ENCODE data around the gene TPSG1. TPM values are rescaled to one million over a fixed set of nuclear protein-coding genes. Genes with fewer than 3 reads are reported as not detected.
A peak's percentile ranks its signal among the peaks of the same experiment; 100 is the strongest.
"Not testable (repeated sequence)": the region's sequence is repeated elsewhere in the genome, so short reads cannot be mapped to it uniquely, and the experiment has no call there.

TPSG1 gene
- total RNA-seq, 2 experiments from 2014 or later = not detected

DNA sequence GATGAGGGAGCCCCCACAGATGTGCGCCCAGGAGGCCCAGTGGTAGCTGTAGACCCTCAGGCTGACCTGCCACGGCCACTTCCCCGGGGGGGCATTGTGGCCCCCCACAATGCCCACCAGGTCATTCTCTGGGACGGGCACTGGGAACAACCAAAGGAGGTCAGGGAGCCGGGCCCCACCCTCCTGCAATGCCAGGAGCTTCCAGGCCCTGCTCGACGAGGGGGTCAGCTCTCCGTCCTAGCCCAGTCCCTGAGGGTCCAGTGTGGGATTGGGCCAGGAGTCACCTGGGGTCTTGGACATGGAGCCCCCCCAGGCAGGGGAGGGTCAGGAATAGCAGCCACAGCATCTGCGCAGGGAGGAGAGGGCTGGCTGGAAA is 37.8 kb upstream of the TPSG1 start:
- ChIA-PET CTCF (no interaction called here), POLR2A (no interaction called here)
- intact Hi-C loops (cut with DNase I, micrococcal nuclease) = no loop called here
- no peaks in the 10 kb centered on the region for H3K36me3 Mint-ChIP-seq (ENCODE audit: low read depth)
- DNase-seq = no peak
- ATAC-seq = no peak
- no peak overlapping the region for H3K4me3 Mint-ChIP-seq
- H3K27ac Mint-ChIP-seq = no peak overlapping the region
- H3K4me1 Mint-ChIP-seq = peaks cover 5% of the 10 kb centered on the region
- peaks cover 16% of the 10 kb centered on the region for H3K27me3 Mint-ChIP-seq
- peaks cover 8% of the 10 kb centered on the region for H3K9me3 Mint-ChIP-seq (ENCODE audit: low read depth)

DNA sequence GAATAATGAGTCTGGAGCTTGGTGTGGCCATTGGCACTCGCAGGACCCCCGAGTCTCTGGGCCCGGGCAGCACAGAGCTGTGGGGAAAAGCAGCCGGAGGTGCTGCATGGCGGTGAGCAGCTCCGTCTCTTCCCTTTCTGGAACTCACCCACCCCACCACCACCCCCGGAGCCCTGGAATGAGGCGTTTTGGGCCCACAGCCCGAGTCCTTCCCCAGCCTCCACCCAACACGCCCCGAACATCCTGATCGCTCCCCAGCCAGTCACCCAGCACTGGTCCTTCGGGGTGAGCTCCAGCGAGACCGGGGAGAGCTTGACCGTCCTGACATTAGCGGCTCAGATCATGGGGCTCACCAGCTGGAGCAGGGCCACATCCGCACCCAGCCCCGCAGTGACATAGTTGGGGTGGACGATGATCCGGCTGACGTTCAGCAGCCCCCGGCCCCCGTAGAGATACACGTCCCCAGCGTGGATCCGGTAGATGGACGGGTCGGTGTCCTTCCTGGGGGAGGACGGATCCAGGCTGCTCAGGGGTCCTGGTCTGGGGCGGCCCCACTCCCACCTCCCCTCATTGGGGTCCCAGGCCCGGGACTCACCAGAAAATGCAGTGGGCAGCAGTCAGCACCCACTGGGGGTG is 37.3 kb upstream of the TPSG1 start:
- DNase-seq = no peak
- Mint-ChIP-seq H3K9me3 (ENCODE audit: low read depth) (peaks cover 8% of the 10 kb centered on the region), H3K4me3 (no peak overlapping the region), H3K4me1 (peaks cover 5% of the 10 kb centered on the region), H3K27me3 (peaks cover 16% of the 10 kb centered on the region), H3K36me3 (ENCODE audit: low read depth) (no peaks in the 10 kb centered on the region), H3K27ac (no peak overlapping the region)
- POLR2A ChIA-PET = no interaction called here
- CTCF ChIA-PET = no interaction called here
- ATAC-seq = no peak
- intact Hi-C loops (cut with DNase I, micrococcal nuclease) = no loop called here

GRCh38 chr16:1261131-1261892 is 36.2 kb upstream of the TPSG1 start:
- CTCF ChIA-PET = no interaction called here
- Mint-ChIP-seq H3K4me1 (peaks cover 5% of the 10 kb centered on the region), H3K9me3 (ENCODE audit: low read depth) (peaks cover 8% of the 10 kb centered on the region), H3K4me3 (no peak overlapping the region), H3K36me3 (ENCODE audit: low read depth) (no peaks in the 10 kb centered on the region), H3K27me3 (peaks cover 19% of the 10 kb centered on the region), H3K27ac (no peak overlapping the region)
- DNase-seq (peak; percentile 42), ATAC-seq (peak; percentile 51)
- POLR2A ChIA-PET = no interaction called here
- intact Hi-C loops (cut with DNase I, micrococcal nuclease) = no loop called here

- H3K4me3 Mint-ChIP-seq = no peak overlapping the region
- POLR2A ChIA-PET = no interaction called here
- intact Hi-C loops (cut with DNase I, micrococcal nuclease) = no loop called here
- peaks cover 8% of the 10 kb centered on the region for H3K9me3 Mint-ChIP-seq (ENCODE audit: low read depth)
- H3K36me3 Mint-ChIP-seq (ENCODE audit: low read depth) = no peaks in the 10 kb centered on the region
- CTCF ChIA-PET = no interaction called here
- peaks cover 19% of the 10 kb centered on the region for H3K27me3 Mint-ChIP-seq
- no peak for ATAC-seq
- H3K27ac Mint-ChIP-seq = no peak overlapping the region
- H3K4me1 Mint-ChIP-seq = peaks cover 5% of the 10 kb centered on the region
- no peak for DNase-seq
These were observed 35.1 kb upstream of the TPSG1 start for GRCh38 chr16:1260101-1260680.

- no peaks in the 10 kb centered on the region for H3K36me3 Mint-ChIP-seq (ENCODE audit: low read depth)
- no peak overlapping the region for H3K27ac Mint-ChIP-seq
These were observed 34.6 kb upstream of the TPSG1 start for GRCh38 chr16:1259760-1260068.

DNA sequence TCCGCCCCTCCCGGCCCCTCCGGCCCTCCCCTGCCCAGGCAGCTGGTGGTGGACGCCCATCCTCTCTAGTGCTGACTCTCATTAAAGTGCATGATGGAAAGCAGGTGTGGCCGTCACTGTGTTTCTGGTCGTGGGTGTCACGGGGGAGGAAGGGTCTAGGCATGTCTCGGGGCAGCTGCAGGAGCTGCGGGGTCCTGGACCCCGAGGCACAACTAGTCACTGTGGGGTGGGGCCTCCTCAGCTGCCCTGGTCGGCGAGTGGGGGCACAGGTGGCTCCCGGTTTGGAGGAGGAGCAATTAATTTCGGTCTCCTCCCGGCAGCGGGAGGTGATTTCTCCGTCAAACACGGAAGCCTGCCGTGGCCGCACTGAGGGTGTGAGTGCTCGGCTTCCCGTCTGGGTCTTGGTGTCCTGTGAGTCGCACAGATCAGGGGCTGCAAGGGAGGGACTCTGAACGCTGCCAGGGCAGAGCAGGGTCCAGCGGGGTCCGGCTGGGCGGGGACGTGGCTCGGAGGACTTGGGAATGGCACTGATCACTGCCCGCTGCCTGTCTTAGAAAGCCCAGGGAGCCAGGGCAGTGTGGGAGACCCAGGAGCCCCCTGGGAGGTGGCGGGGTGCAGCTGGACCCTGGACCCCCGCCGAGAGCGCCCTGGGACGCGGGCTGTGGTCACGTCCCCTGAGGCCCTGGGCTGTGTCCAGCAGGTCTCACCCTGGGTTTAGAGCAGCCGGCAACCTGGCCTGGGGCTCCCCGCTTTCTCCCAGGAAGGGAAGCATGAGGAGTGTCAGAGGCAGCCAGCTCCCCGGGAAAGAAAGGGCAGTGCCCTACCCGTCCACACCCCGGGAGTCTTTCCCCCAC is 34.1 kb upstream of the TPSG1 start:
- H3K36me3 Mint-ChIP-seq (ENCODE audit: low read depth) = no peaks in the 10 kb centered on the region
- DNase-seq (peak; percentile 26), ATAC-seq (no peak)
- no peak overlapping the region for H3K27ac Mint-ChIP-seq
- CTCF ChIA-PET = no interaction called here
- no peaks in the 10 kb centered on the region for H3K9me3 Mint-ChIP-seq (ENCODE audit: low read depth)
- no peak overlapping the region for H3K4me3 Mint-ChIP-seq
- peaks cover 19% of the 10 kb centered on the region for H3K27me3 Mint-ChIP-seq
- POLR2A ChIA-PET = no interaction called here
- intact Hi-C loops (cut with DNase I, micrococcal nuclease) = no loop called here
- peaks cover 5% of the 10 kb centered on the region for H3K4me1 Mint-ChIP-seq

More at GRCh38 chr16:1259760-1260068, 34.6 kb upstream of the TPSG1 start:
- POLR2A ChIA-PET = no interaction called here
- peaks cover 19% of the 10 kb centered on the region for H3K27me3 Mint-ChIP-seq
- H3K9me3 Mint-ChIP-seq (ENCODE audit: low read depth) = peaks cover 6% of the 10 kb centered on the region
- DNase-seq (no peak), ATAC-seq (no peak)
- intact Hi-C loops (cut with DNase I, micrococcal nuclease) = no loop called here
- no peak overlapping the region for H3K4me3 Mint-ChIP-seq
- H3K4me1 Mint-ChIP-seq = peaks cover 5% of the 10 kb centered on the region
- CTCF ChIA-PET = no interaction called here

- Mint-ChIP-seq H3K4me3 (no peak overlapping the region), H3K27me3 (peaks cover 19% of the 10 kb centered on the region), H3K9me3 (ENCODE audit: low read depth) (no peaks in the 10 kb centered on the region), H3K36me3 (ENCODE audit: low read depth) (no peaks in the 10 kb centered on the region), H3K4me1 (peaks cover 5% of the 10 kb centered on the region), H3K27ac (no peak overlapping the region)
- DNase-seq = peak; percentile 28
- peak; percentile 26 for ATAC-seq
- ChIA-PET CTCF (no interaction called here), POLR2A (no interaction called here)
- intact Hi-C loops (cut with DNase I, micrococcal nuclease) = no loop called here
These were observed 33.1 kb upstream of the TPSG1 start for GRCh38 chr16:1258225-1258600.

GRCh38 chr16:1257561-1258224 is 32.6 kb upstream of the TPSG1 start:
- ATAC-seq (no peak), DNase-seq (peak; percentile 36)
- no peaks in the 10 kb centered on the region for H3K36me3 Mint-ChIP-seq (ENCODE audit: low read depth)
- H3K9me3 Mint-ChIP-seq (ENCODE audit: low read depth) = no peaks in the 10 kb centered on the region
- no peak overlapping the region for H3K4me3 Mint-ChIP-seq
- ChIA-PET CTCF (no interaction called here), POLR2A (no interaction called here)
- intact Hi-C loops (cut with DNase I, micrococcal nuclease) = no loop called here
- peaks cover 5% of the 10 kb centered on the region for H3K4me1 Mint-ChIP-seq
- peaks cover 19% of the 10 kb centered on the region for H3K27me3 Mint-ChIP-seq
- no peak overlapping the region for H3K27ac Mint-ChIP-seq

- Mint-ChIP-seq H3K4me1 (peaks cover 5% of the 10 kb centered on the region), H3K36me3 (ENCODE audit: low read depth) (no peaks in the 10 kb centered on the region), H3K27me3 (peaks cover 16% of the 10 kb centered on the region), H3K27ac (no peak overlapping the region), H3K9me3 (ENCODE audit: low read depth) (no peaks in the 10 kb centered on the region), H3K4me3 (no peak overlapping the region)
- ChIA-PET POLR2A (no interaction called here), CTCF (no interaction called here)
- DNase-seq (no peak), ATAC-seq (no peak)
- intact Hi-C loops (cut with DNase I, micrococcal nuclease) = no loop called here
These were observed 31.8 kb upstream of the TPSG1 start for GRCh38 chr16:1256874-1257322.

GRCh38 chr16:1256296-1256873 is 31.3 kb upstream of the TPSG1 start:
- H3K36me3 Mint-ChIP-seq (ENCODE audit: low read depth); ATAC-seq; DNase-seq; H3K9me3 Mint-ChIP-seq (ENCODE audit: low read depth); H3K27ac Mint-ChIP-seq; H3K4me3 Mint-ChIP-seq; CTCF ChIA-PET; H3K4me1 Mint-ChIP-seq; POLR2A ChIA-PET; intact Hi-C loops (cut with DNase I, micrococcal nuclease): not testable (repeated sequence)
- peaks cover 16% of the 10 kb centered on the region for H3K27me3 Mint-ChIP-seq
